ELR (cell line): Measurements from ENCODE around the gene KLF18.
"Not testable (repeated sequence)": the region's sequence is repeated elsewhere in the genome, so short reads cannot be mapped to it uniquely, and the experiment has no call there.

Experiments
- DNase-seq: peaks from one replicate; pipeline ENCODE4 v3.0.0-alpha.2; 2015; ENCODE audit warnings: low read depth

The KLF18 gene

GRCh38 chr1:44141531-44141930 lies at the start of gene KLF18:
Gene KLF18, minus strand, starts transcription at chr1:44141631. Its CDS starts 0 bp downstream, at chr1:44141631.
- DNase-seq = no peak

- DNase-seq = no peak
Measured at GRCh38 chr1:44174630-44175029, 33.2 kb upstream of the KLF18 start.

- DNase-seq = peak; percentile 43
Measured at GRCh38 chr1:44170281-44170823, 28.9 kb upstream of the KLF18 start.

- DNase-seq = no peak
Measured at GRCh38 chr1:44168520-44169098, 27.2 kb upstream of the KLF18 start.

GRCh38 chr1:44161546-44161945 lies 20.1 kb upstream of the KLF18 start:
- DNase-seq = no peak

GRCh38 chr1:44158871-44159270 lies 17.4 kb upstream of the KLF18 start:
- no peak for DNase-seq

GRCh38 chr1:44157903-44158302 lies 16.5 kb upstream of the KLF18 start:
- DNase-seq = no peak

GRCh38 chr1:44154049-44154448 lies 12.6 kb upstream of the KLF18 start:
- peak; percentile 45 for DNase-seq

- DNase-seq = peak; percentile 8
Measured at GRCh38 chr1:44152692-44153091, 11.3 kb upstream of the KLF18 start.

- no peak for DNase-seq
Measured at GRCh38 chr1:44151808-44152207, 10.4 kb upstream of the KLF18 start.

GRCh38 chr1:44151332-44151731 lies 9.9 kb upstream of the KLF18 start:
- DNase-seq = no peak

- no peak for DNase-seq
Measured at GRCh38 chr1:44147582-44147981, 6.2 kb upstream of the KLF18 start.

- no peak for DNase-seq
Measured at GRCh38 chr1:44146536-44147361, 5.3 kb upstream of the KLF18 start.

GRCh38 chr1:44144962-44145756 lies 3.7 kb upstream of the KLF18 start:
- DNase-seq = peak; percentile 54

GRCh38 chr1:44139565-44139964 lies 1.9 kb downstream of the KLF18 start:
- not testable (repeated sequence) for DNase-seq

- no peak for DNase-seq
Measured at GRCh38 chr1:44138239-44138638, 3.2 kb downstream of the KLF18 start.

GRCh38 chr1:44135886-44136285 lies 5.5 kb downstream of the KLF18 start:
- no peak for DNase-seq

GRCh38 chr1:44134071-44134920 lies 7.1 kb downstream of the KLF18 start:
- DNase-seq = no peak

- DNase-seq = no peak
Measured at GRCh38 chr1:44131411-44131810, 10.0 kb downstream of the KLF18 start.

GRCh38 chr1:44129616-44130500 lies 11.6 kb downstream of the KLF18 start:
- DNase-seq = no peak
